Astrocyte (in vitro differentiated cells and primary cell): ENCODE data around the gene KDM7A. TPM values are rescaled to one million over a fixed set of nuclear protein-coding genes. Genes with fewer than 3 reads are reported as not detected.

Source experiments
- DNase-seq: peaks from one replicate; pipeline ENCODE4 v3.0.0-alpha.2; 2010; ENCODE audit warnings: low read depth
- FAIRE-seq: peaks from 2 replicates; lab custom pipeline; 2011; peaks lifted over from hg19 to GRCh38; lab: Jason Lieb, UNC
- H2AFZ ChIP-seq: 2 replicates; pipeline ENCODE4 v1.6.0; 2012; ENCODE audit warnings: low read depth, low read length, inconsistent platforms
- H3K27ac ChIP-seq: 2 replicates; pipeline ENCODE4 v1.5.1; 2011; ENCODE audit warnings: low read depth, low read length, inconsistent platforms
- H3K27me3 ChIP-seq: 2 replicates; pipeline ENCODE4 v1.6.0; 2011; ENCODE audit warnings: low read length, inconsistent platforms; ENCODE audit not compliant: insufficient read depth
- H3K36me3 ChIP-seq: 2 replicates; pipeline ENCODE4 v1.5.1; 2011; ENCODE audit warnings: low read length, inconsistent platforms; ENCODE audit not compliant: insufficient read depth
- H3K4me1 ChIP-seq: 2 replicates; pipeline ENCODE4 v1.5.1; 2011; ENCODE audit warnings: low read length, inconsistent platforms; ENCODE audit not compliant: insufficient read depth
- H3K4me2 ChIP-seq: 2 replicates; pipeline ENCODE4 v1.6.0; 2012; ENCODE audit warnings: low read length, inconsistent platforms
- H3K4me3 ChIP-seq: 2 replicates; pipeline ENCODE4 v1.5.1; 2011; ENCODE audit warnings: low read depth, mild to moderate bottlenecking, low read length, inconsistent platforms; ENCODE audit not compliant: insufficient read depth
- H3K79me2 ChIP-seq: 2 replicates; pipeline ENCODE4 v1.6.0; 2012; ENCODE audit warnings: mild to moderate bottlenecking, low read length, inconsistent platforms; ENCODE audit not compliant: insufficient read depth
- H3K9ac ChIP-seq: 2 replicates; pipeline ENCODE4 v1.6.0; 2012; ENCODE audit warnings: mild to moderate bottlenecking, low read length, inconsistent platforms
- H3K9me3 ChIP-seq: 2 replicates; pipeline ENCODE4 v1.5.1; 2012; ENCODE audit warnings: low read depth, mild to moderate bottlenecking, low read length, inconsistent platforms; ENCODE audit not compliant: insufficient read depth
- H4K20me1 ChIP-seq: 2 replicates; pipeline ENCODE4 v1.6.0; 2012; ENCODE audit warnings: low read length, inconsistent platforms; ENCODE audit not compliant: insufficient read depth
- H3K27ac Mint-ChIP-seq: one replicate; pipeline ENCODE4 v1.8.0; 2021; ENCODE audit warnings: mild to moderate bottlenecking, mixed read lengths; ENCODE audit not compliant: unreplicated experiment
- H3K27me3 Mint-ChIP-seq: one replicate; pipeline ENCODE4 v1.8.0; 2021; ENCODE audit warnings: low read depth, mixed read lengths; ENCODE audit not compliant: unreplicated experiment
- H3K36me3 Mint-ChIP-seq: one replicate; pipeline ENCODE4 v1.8.0; 2021; ENCODE audit warnings: low read depth, mixed read lengths; ENCODE audit not compliant: unreplicated experiment
- H3K4me1 Mint-ChIP-seq: one replicate; pipeline ENCODE4 v1.8.0; 2021; ENCODE audit warnings: low read depth, mixed read lengths; ENCODE audit not compliant: unreplicated experiment
- H3K4me3 Mint-ChIP-seq: one replicate; pipeline ENCODE4 v1.8.0; 2021; ENCODE audit warnings: mild to moderate bottlenecking, moderate library complexity, mixed read lengths; ENCODE audit not compliant: unreplicated experiment
- H3K9me3 Mint-ChIP-seq: one replicate; pipeline ENCODE4 v1.8.0; 2021; ENCODE audit warnings: mild to moderate bottlenecking, mixed read lengths; ENCODE audit not compliant: unreplicated experiment
- EZH2 ChIP-seq: IDR thresholded peaks from 2 replicates; pipeline ENCODE4 v1.6.1; 2012; ENCODE audit warnings: mild to moderate bottlenecking, low read length, inconsistent platforms; ENCODE audit not compliant: insufficient read depth
- total RNA-seq: library from RNA; stranded (reverse); gene quantifications from 2 replicates; pipeline ENCODE4 v1.2.1, GENCODE V29; 2021
- TF ChIP-seq, protein P1 (sequence below): IDR thresholded peaks from 2 replicates; pipeline ENCODE4 v1.5.1; 2011; ENCODE audit warnings: low read depth, mild to moderate bottlenecking, inconsistent platforms, low read length, moderate library complexity; ENCODE audit not compliant: insufficient read depth

The KDM7A gene
- total RNA-seq, 1 donor from 2014 or later = 5.4 TPM

DNA sequence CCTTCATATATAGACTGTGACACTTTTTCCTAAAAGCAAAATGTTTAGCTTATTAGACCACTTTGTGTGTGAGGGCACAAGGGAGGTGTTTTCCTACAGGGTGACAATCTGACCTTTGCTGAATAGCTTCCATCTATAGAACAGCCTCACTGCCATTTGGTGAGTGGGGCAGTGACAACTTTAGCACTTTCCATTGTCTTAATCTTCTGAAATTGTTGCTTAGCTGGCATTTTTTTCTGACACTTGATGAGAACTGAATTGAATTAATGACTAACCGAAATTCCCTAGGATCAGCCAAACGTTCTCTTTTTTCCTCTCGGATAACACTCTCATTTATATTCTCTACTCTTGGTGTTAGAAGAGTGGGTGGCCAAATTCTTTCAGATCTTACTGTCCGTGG lies 30.2 kb downstream of the KDM7A start:
- peaks cover 3% of the 10 kb centered on the region for H3K79me2 ChIP-seq
- Mint-ChIP-seq H3K27me3 (no peaks in the 10 kb centered on the region), H3K4me1 (peaks cover 13% of the 10 kb centered on the region), H3K36me3 (peaks cover 11% of the 10 kb centered on the region), H3K9me3 (no peaks in the 10 kb centered on the region), H3K4me3 (no peak overlapping the region), H3K27ac (no peak overlapping the region)
- TF ChIP-seq, protein P1, sequence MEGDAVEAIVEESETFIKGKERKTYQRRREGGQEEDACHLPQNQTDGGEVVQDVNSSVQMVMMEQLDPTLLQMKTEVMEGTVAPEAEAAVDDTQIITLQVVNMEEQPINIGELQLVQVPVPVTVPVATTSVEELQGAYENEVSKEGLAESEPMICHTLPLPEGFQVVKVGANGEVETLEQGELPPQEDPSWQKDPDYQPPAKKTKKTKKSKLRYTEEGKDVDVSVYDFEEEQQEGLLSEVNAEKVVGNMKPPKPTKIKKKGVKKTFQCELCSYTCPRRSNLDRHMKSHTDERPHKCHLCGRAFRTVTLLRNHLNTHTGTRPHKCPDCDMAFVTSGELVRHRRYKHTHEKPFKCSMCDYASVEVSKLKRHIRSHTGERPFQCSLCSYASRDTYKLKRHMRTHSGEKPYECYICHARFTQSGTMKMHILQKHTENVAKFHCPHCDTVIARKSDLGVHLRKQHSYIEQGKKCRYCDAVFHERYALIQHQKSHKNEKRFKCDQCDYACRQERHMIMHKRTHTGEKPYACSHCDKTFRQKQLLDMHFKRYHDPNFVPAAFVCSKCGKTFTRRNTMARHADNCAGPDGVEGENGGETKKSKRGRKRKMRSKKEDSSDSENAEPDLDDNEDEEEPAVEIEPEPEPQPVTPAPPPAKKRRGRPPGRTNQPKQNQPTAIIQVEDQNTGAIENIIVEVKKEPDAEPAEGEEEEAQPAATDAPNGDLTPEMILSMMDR = no peak
- TF ChIP-seq EZH2 = no peak
- H3K36me3 ChIP-seq = no peaks in the 10 kb centered on the region
- no peaks in the 10 kb centered on the region for H3K4me1 ChIP-seq
- no peak overlapping the region for H3K4me3 ChIP-seq
- H2AFZ ChIP-seq = no peak overlapping the region
- no peak overlapping the region for H3K9ac ChIP-seq
- H4K20me1 ChIP-seq = peaks cover 4% of the 10 kb centered on the region
- FAIRE-seq (no peak), DNase-seq (peak; percentile 26)
- no peak overlapping the region for H3K4me2 ChIP-seq
- no peak overlapping the region for H3K27ac ChIP-seq
- no peaks in the 10 kb centered on the region for H3K27me3 ChIP-seq
- H3K9me3 ChIP-seq = no peaks in the 10 kb centered on the region

DNA sequence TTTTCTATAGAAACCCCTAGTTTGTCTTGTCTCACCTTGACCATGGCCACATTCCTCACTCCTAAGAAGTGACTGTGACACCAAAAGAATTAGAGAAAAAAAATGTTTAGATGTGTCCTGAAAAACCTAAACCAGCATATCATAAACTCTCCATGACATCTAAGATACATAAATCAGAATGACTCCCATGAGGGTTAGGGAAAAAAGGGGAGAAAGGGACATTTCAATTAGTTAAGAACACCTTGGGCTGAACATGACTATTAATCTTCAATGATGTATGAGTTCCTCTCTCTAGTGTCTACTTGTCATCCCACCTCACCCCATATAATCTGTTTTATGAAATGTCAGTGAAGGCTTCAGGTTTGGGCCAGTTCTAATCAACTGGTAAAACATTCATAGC lies 31.1 kb downstream of the KDM7A start:
- Mint-ChIP-seq H3K9me3 (no peaks in the 10 kb centered on the region), H3K4me3 (no peak overlapping the region), H3K36me3 (peaks cover 11% of the 10 kb centered on the region), H3K27me3 (no peaks in the 10 kb centered on the region), H3K4me1 (peaks cover 13% of the 10 kb centered on the region), H3K27ac (no peak overlapping the region)
- Histone ChIP-seq H3K27me3 (no peaks in the 10 kb centered on the region), H3K9ac (no peak overlapping the region), H3K4me1 (no peaks in the 10 kb centered on the region), H3K36me3 (no peaks in the 10 kb centered on the region), H3K9me3 (no peaks in the 10 kb centered on the region), H4K20me1 (peaks cover 4% of the 10 kb centered on the region), H3K27ac (no peak overlapping the region), H3K79me2 (peaks cover 3% of the 10 kb centered on the region), H3K4me2 (no peak overlapping the region), H2AFZ (no peak overlapping the region), H3K4me3 (no peak overlapping the region)
- FAIRE-seq = no peak
- no peak for TF ChIP-seq EZH2
- TF ChIP-seq, protein P1 = no peak
- no peak for DNase-seq

DNA sequence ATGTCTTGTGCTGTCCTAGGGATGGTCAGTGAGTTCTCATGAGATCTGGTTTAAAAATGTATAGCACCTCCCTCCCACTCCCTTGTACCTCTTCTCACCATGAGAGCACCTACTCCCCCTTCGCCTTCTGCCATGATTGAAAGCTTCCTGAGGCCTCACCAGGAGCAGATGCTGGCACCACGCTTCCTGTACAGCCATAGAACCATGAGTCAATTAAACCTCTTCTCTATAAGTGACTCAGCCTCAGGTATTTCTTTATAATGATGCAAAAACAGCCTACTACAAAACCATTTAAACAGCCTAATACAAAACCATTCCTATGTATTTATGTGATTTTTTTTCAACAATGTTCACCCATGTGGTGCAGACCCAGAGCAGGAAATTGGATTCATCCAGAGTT lies 32.0 kb downstream of the KDM7A start:
- Mint-ChIP-seq H3K4me3 (no peak overlapping the region), H3K27me3 (no peaks in the 10 kb centered on the region), H3K27ac (no peak overlapping the region), H3K36me3 (peaks cover 11% of the 10 kb centered on the region), H3K9me3 (no peaks in the 10 kb centered on the region), H3K4me1 (peaks cover 13% of the 10 kb centered on the region)
- no peak for DNase-seq
- no peaks in the 10 kb centered on the region for H3K9me3 ChIP-seq
- H3K4me2 ChIP-seq = no peak overlapping the region
- H3K4me1 ChIP-seq = no peaks in the 10 kb centered on the region
- no peak overlapping the region for H2AFZ ChIP-seq
- H3K27me3 ChIP-seq = no peaks in the 10 kb centered on the region
- no peak overlapping the region for H3K4me3 ChIP-seq
- no peak for TF ChIP-seq EZH2
- TF ChIP-seq, protein P1 = no peak
- H3K27ac ChIP-seq = no peak overlapping the region
- peaks cover 4% of the 10 kb centered on the region for H4K20me1 ChIP-seq
- FAIRE-seq = no peak
- no peaks in the 10 kb centered on the region for H3K36me3 ChIP-seq
- no peak overlapping the region for H3K9ac ChIP-seq
- H3K79me2 ChIP-seq = no peaks in the 10 kb centered on the region
